Right cardiac atrium (tissue), 5 donors: ENCODE measurements around the gene ASXL1. TPM values are rescaled to one million over a fixed set of nuclear protein-coding genes. Genes with fewer than 3 reads are reported as not detected.

Source experiments
- ATAC-seq, 2 donors: fragments of 200-7000 bp; cut with Tn5 transposase; one replicate each; pipeline versions ENCODE4 v1.8.0 to v1.9.1; 2020; ENCODE audit warnings: moderate library complexity in 2 of 2, mild to moderate bottlenecking in 1 of 2
- DNase-seq, 3 donors: peaks; one replicate each; pipeline ENCODE4 v3.0.0-alpha.2; 2020
- H3K27ac ChIP-seq: one replicate; pipeline ENCODE4 v1.5.1; 2013; ENCODE audit warnings: mild to moderate bottlenecking, low read length, control low read depth, moderate library complexity
- H3K27me3 ChIP-seq: one replicate; pipeline ENCODE4 v1.6.1; 2013; ENCODE audit not compliant: control insufficient read depth, insufficient read depth
- H3K4me1 ChIP-seq: one replicate; pipeline ENCODE4 v1.6.1; 2013; ENCODE audit warnings: low read length; ENCODE audit not compliant: control insufficient read depth, insufficient read depth
- H3K4me3 ChIP-seq: one replicate; pipeline ENCODE4 v1.5.1; 2013; ENCODE audit warnings: low read length, control low read depth
- H3K9me3 ChIP-seq: one replicate; pipeline ENCODE4 v1.6.1; 2013; ENCODE audit warnings: low read length; ENCODE audit not compliant: control insufficient read depth
- WGBS: extraction: QIAGEN DNeasy Blood & Tissue Kit; methylation state at CpG from one replicate; pipeline ENCODE4 v1.1.7; 2013; 5-methylcytosine and 5-hydroxymethylcytosine counted together
- intact Hi-C, 4 donors: fragments of 100-400 bp; cut with DNase I; formaldehyde crosslinking; loops; one replicate each; pipeline versions ENCODE4 v1.11.0 to v1.14.0; 2022 to 2023
- polyA plus RNA-seq: library from polyadenylated mRNA; stranded (reverse); fragments of 200-250 nt; gene quantifications from one replicate; pipeline ENCODE4 v1.2.3, GENCODE V29; 2013
- total RNA-seq, 4 donors: library from RNA; stranded (reverse); fragmentation: NEBNext Ultra II Directional; extraction: Animal tissue kit (Norgen Biotek cat#: 25700); gene quantifications; one replicate each; pipeline ENCODE4 v1.2.1, GENCODE V29; 2021
- donor health status: healthy with polysubstance abuse.
- donor health status: DM: no; HTN: yes; CAD: no.
- donor health status: DM: no; HTN: no; CAD: no.
- donor health status: DM: no; HTN: yes; CAD: no; lungs with severe emphysema.
- donor health status: DM: yes; HTN: yes; CAD: no.

ASXL1 gene
- total and polyA plus RNA-seq, 5 donors, result 19.1 to 51.3 (median 37.0) TPM

- H3K4me1 ChIP-seq, result peaks cover 8% of the 10 kb centered on the region
- H3K27ac ChIP-seq, result no peak overlapping the region
- intact Hi-C loops, result loop anchor here in 1 of 4 donors (10.0 kb wide), 1 partner anchor 120 kb away; no protein-coding TSS in a partner anchor
- H3K4me3 ChIP-seq, result peak overlapping the region; percentile 99
- H3K27me3 ChIP-seq, result no peaks in the 10 kb centered on the region
- ATAC-seq, result peak; percentile 56 to 64
- H3K9me3 ChIP-seq, result no peaks in the 10 kb centered on the region
- peak; percentile 78 to 93 (median 82) for DNase-seq
- WGBS, result 3% methylated on average over 20 of the region's 20 CpGs
Measured at GRCh38 chr20:32484958-32485769, 127.0 kb downstream of the ASXL1 start.

- DNase-seq (peak in 1 of 3 donors; percentile 27), ATAC-seq (no peak)
- peaks cover 5% of the 10 kb centered on the region for H3K4me1 ChIP-seq
- H3K27ac ChIP-seq, result no peak overlapping the region
- 72% methylated on average over 5 of the region's 5 CpGs for WGBS
- no peak overlapping the region for H3K4me3 ChIP-seq
- no peaks in the 10 kb centered on the region for H3K9me3 ChIP-seq
- no peaks in the 10 kb centered on the region for H3K27me3 ChIP-seq
- intact Hi-C loops, result loop anchor here in 1 of 4 donors (10.0 kb wide), 1 partner anchor 121 kb away; no protein-coding TSS in a partner anchor
Measured at GRCh38 chr20:32485770-32486478, 127.8 kb downstream of the ASXL1 start.

GRCh38 chr20:32487381-32487780, 129.2 kb downstream of the ASXL1 start:
- 81% methylated on average over 3 of the region's 3 CpGs for WGBS
- intact Hi-C loops, result loop anchor here in 1 of 4 donors (10.0 kb wide), 1 partner anchor 123 kb away; no protein-coding TSS in a partner anchor
- ATAC-seq, result no peak

GRCh38 chr20:32488066-32488838, 130.1 kb downstream of the ASXL1 start:
- no peaks in the 10 kb centered on the region for H3K27me3 ChIP-seq
- DNase-seq, result no peak
- H3K4me3 ChIP-seq, result no peak overlapping the region
- H3K9me3 ChIP-seq, result no peaks in the 10 kb centered on the region
- no peak for ATAC-seq
- 97% methylated on average over 7 of the region's 7 CpGs for WGBS
- H3K27ac ChIP-seq, result no peak overlapping the region
- intact Hi-C loops, result loop anchor here in 1 of 4 donors (10.0 kb wide), 1 partner anchor 123 kb away; no protein-coding TSS in a partner anchor
- no peaks in the 10 kb centered on the region for H3K4me1 ChIP-seq

More at GRCh38 chr20:32487381-32487780, 129.2 kb downstream of the ASXL1 start:
- H3K27me3 ChIP-seq, result no peaks in the 10 kb centered on the region
- no peak overlapping the region for H3K27ac ChIP-seq
- DNase-seq, result no peak
- H3K4me1 ChIP-seq, result no peaks in the 10 kb centered on the region
- H3K4me3 ChIP-seq, result no peak overlapping the region
- H3K9me3 ChIP-seq, result no peaks in the 10 kb centered on the region

Other genes starting within 250 kb of the ASXL1 start
- 10 to 100 TPM; 31.4 to 42.5 (median 35.0) TPM for gene TM9SF4, start 248.6 kb upstream of the ASXL1 start, total RNA-seq
- gene TM9SF4, start 248.6 kb upstream of the ASXL1 start, polyA plus RNA-seq, result 20.2 TPM
- 1 to 10 TPM; 6.3 to 7.8 (median 6.8) TPM for gene PLAGL2, start 150.6 kb upstream of the ASXL1 start, total RNA-seq
- gene PLAGL2, start 150.6 kb upstream of the ASXL1 start, polyA plus RNA-seq, result 4.1 TPM
- 10 to 100 TPM; 27.3 to 29.3 (median 28.0) TPM for gene POFUT1, start 150.5 kb upstream of the ASXL1 start, total RNA-seq
- 16.6 TPM for gene POFUT1, start 150.5 kb upstream of the ASXL1 start, polyA plus RNA-seq
- gene KIF3B, start 80.7 kb upstream of the ASXL1 start, total RNA-seq, result 10 to 100 TPM; 13.0 to 21.1 (median 14.0) TPM
- gene KIF3B, start 80.7 kb upstream of the ASXL1 start, polyA plus RNA-seq, result 5.2 TPM
- 10 to 100 TPM in 1 of 4 donors, 1 to 10 TPM in 3; 6.5 to 10.9 (median 8.0) TPM for gene NOL4L, start 227.0 kb downstream of the ASXL1 start, total RNA-seq
- gene NOL4L, start 227.0 kb downstream of the ASXL1 start, polyA plus RNA-seq, result 8.3 TPM